ENCODE measurements around the gene PPFIA3.

DNA sequence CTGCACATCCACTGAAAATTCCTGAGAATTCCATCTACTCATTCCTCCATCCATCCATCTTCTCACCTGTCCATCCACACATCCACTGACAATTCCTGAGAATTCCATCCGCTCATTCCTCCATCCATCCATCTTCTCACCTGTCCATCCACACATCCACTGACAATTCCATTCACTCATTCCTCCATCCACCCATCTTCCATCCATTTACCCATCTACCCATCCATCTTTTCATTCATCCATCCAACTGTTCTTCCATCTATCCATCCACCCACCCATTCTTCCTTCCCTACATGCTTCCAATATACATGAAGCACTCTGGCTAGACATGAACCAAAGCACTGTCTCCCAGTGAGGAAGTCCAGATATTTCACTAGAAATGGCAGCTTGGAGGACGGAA, 53.9 kb downstream of the PPFIA3 start:
- TF ChIP-seq, protein P1, sequence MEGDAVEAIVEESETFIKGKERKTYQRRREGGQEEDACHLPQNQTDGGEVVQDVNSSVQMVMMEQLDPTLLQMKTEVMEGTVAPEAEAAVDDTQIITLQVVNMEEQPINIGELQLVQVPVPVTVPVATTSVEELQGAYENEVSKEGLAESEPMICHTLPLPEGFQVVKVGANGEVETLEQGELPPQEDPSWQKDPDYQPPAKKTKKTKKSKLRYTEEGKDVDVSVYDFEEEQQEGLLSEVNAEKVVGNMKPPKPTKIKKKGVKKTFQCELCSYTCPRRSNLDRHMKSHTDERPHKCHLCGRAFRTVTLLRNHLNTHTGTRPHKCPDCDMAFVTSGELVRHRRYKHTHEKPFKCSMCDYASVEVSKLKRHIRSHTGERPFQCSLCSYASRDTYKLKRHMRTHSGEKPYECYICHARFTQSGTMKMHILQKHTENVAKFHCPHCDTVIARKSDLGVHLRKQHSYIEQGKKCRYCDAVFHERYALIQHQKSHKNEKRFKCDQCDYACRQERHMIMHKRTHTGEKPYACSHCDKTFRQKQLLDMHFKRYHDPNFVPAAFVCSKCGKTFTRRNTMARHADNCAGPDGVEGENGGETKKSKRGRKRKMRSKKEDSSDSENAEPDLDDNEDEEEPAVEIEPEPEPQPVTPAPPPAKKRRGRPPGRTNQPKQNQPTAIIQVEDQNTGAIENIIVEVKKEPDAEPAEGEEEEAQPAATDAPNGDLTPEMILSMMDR (IDR thresholded peaks at IDR 0.05 in 2 of 3, conservative IDR thresholded peaks at IDR 0.05 in 1 of 3; ENCODE audit: borderline replicate concordance in 1 of 3, insufficient read depth in 1 of 3, low read depth in 2 of 3, low read length in 2 of 3), result no peak
- TF ChIP-seq SIN3A (IDR thresholded peaks at IDR 0.05; ENCODE audit: low read depth), result no peak
- TF ChIP-seq CEBPB (IDR thresholded peaks at IDR 0.05; ENCODE audit: low read depth), result no peak
- TF ChIP-seq FOSL1 (IDR thresholded peaks at IDR 0.05; ENCODE audit: low read depth), result no peak
- TF ChIP-seq EZH2phosphoT487 (IDR thresholded peaks at IDR 0.05; ENCODE audit: borderline replicate concordance), result no peak
- TF ChIP-seq, protein P2, sequence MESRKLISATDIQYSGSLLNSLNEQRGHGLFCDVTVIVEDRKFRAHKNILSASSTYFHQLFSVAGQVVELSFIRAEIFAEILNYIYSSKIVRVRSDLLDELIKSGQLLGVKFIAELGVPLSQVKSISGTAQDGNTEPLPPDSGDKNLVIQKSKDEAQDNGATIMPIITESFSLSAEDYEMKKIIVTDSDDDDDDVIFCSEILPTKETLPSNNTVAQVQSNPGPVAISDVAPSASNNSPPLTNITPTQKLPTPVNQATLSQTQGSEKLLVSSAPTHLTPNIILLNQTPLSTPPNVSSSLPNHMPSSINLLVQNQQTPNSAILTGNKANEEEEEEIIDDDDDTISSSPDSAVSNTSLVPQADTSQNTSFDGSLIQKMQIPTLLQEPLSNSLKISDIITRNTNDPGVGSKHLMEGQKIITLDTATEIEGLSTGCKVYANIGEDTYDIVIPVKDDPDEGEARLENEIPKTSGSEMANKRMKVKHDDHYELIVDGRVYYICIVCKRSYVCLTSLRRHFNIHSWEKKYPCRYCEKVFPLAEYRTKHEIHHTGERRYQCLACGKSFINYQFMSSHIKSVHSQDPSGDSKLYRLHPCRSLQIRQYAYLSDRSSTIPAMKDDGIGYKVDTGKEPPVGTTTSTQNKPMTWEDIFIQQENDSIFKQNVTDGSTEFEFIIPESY (IDR thresholded peaks at IDR 0.05; ENCODE audit: extremely low read depth, insufficient replicate concordance, low read length), result no peak
- no peak for TF ChIP-seq POLR2A (IDR thresholded peaks at IDR 0.05; ENCODE audit: borderline replicate concordance, extremely low read depth, insufficient read depth, insufficient read length)
- no peak for TF ChIP-seq EZH2 (IDR thresholded peaks at IDR 0.05)
- no peak for TF ChIP-seq ZFX (IDR thresholded peaks at IDR 0.05)
- TF ChIP-seq RAD21 (IDR thresholded peaks at IDR 0.05; ENCODE audit: low read depth), result no peak
- no peak for TF ChIP-seq JUND (IDR thresholded peaks at IDR 0.05)
